Thoracic aorta (tissue), 2 donors: ENCODE results near the gene MAPKAPK5. TPM values are rescaled to one million over a fixed set of nuclear protein-coding genes. Genes with fewer than 3 reads are reported as not detected.

Experiments
- ATAC-seq: fragments of 150-250 bp; one replicate; pipeline ENCODE4 v1.8.0; 2017; ENCODE audit warnings: low read depth; ENCODE audit not compliant: insufficient number of reproducible peaks, low FRiP score
- DNase-seq: peaks from one replicate; pipeline ENCODE4 v3.0.0-alpha.2; 2020; ENCODE audit warnings: low spot score
- H3K27ac ChIP-seq, 2 donors: fragments of 200-600 bp; sonication (generic); 1 replicate in 1 of 2; 2 replicates in 1 of 2; pipeline ENCODE4 v1.5.1; 2016; ENCODE audit warnings: mild to moderate bottlenecking in 2 of 2, moderate library complexity in 2 of 2
- H3K27me3 ChIP-seq: fragments of 200-600 bp; sonication (generic); replicated peaks from 2 replicates; pipeline ENCODE4 v1.6.0; 2016; ENCODE audit warnings: mild to moderate bottlenecking; ENCODE audit not compliant: insufficient read depth
- H3K36me3 ChIP-seq: fragments of 200-600 bp; sonication (generic); one replicate; pipeline ENCODE4 v1.5.1; 2016
- H3K4me1 ChIP-seq, 2 donors: fragments of 200-600 bp; sonication (generic); 1 replicate in 1 of 2; 2 replicates in 1 of 2; pipeline versions ENCODE4 v1.5.1 to v1.6.0; 2016; ENCODE audit warnings: low read depth in 2 of 2, mild to moderate bottlenecking in 1 of 2; ENCODE audit not compliant: control insufficient read depth in 1 of 2
- H3K4me3 ChIP-seq: fragments of 200-600 bp; sonication (generic); 2 replicates; pipeline ENCODE4 v1.5.1; 2016; ENCODE audit warnings: mild to moderate bottlenecking
- H3K9me3 ChIP-seq: fragments of 200-600 bp; sonication (generic); 2 replicates; pipeline ENCODE4 v1.5.1; 2016
- CTCF ChIP-seq: fragments of 200-600 bp; sonication (generic); IDR thresholded peaks from one replicate; pipeline ENCODE4 v1.5.1; 2019; ENCODE audit warnings: antibody characterized with exemption
- total RNA-seq, 2 donors: library from RNA; depleted of rRNA; stranded (reverse); fragments of >200 nt; gene quantifications; one replicate each; pipeline versions ENCODE4 v1.1.0 to v1.2.3, GENCODE V29; 2016

The MAPKAPK5 gene
- total RNA-seq, 2 donors from 2014 or later: 35.7 to 72.2 TPM

- Histone ChIP-seq H3K4me1 (peaks cover 0 to 8% of the 10 kb centered on the region in 2 donors), H3K4me3 (no peak overlapping the region), H3K27ac (no peak overlapping the region), H3K36me3 (peaks cover 18% of the 10 kb centered on the region), H3K9me3 (no peaks in the 10 kb centered on the region), H3K27me3 (no peaks in the 10 kb centered on the region)
- DNase-seq (no peak), ATAC-seq (no peak)
- no peak for TF ChIP-seq CTCF
Observed at GRCh38 chr12:111867531-111867930, 25.5 kb downstream of the MAPKAPK5 start.

GRCh38 chr12:111868676-111869588 is 26.9 kb downstream of the MAPKAPK5 start:
- Histone ChIP-seq H3K36me3 (peaks cover 27% of the 10 kb centered on the region), H3K4me1 (peaks cover 0 to 8% of the 10 kb centered on the region in 2 donors), H3K9me3 (no peaks in the 10 kb centered on the region), H3K27me3 (no peaks in the 10 kb centered on the region), H3K4me3 (no peak overlapping the region), H3K27ac (no peak overlapping the region)
- no peak for TF ChIP-seq CTCF
- no peak for DNase-seq
- ATAC-seq: no peak

GRCh38 chr12:111869671-111870070 is 27.6 kb downstream of the MAPKAPK5 start:
- Histone ChIP-seq H3K4me3 (no peak overlapping the region), H3K27ac (no peak overlapping the region), H3K4me1 (peaks cover 0 to 8% of the 10 kb centered on the region in 2 donors), H3K36me3 (peaks cover 27% of the 10 kb centered on the region), H3K27me3 (no peaks in the 10 kb centered on the region), H3K9me3 (no peaks in the 10 kb centered on the region)
- ATAC-seq (no peak), DNase-seq (no peak)
- TF ChIP-seq CTCF: no peak

GRCh38 chr12:111870216-111870615 is 28.2 kb downstream of the MAPKAPK5 start:
- no peak for DNase-seq
- Histone ChIP-seq H3K9me3 (no peaks in the 10 kb centered on the region), H3K4me1 (peaks cover 0 to 8% of the 10 kb centered on the region in 2 donors), H3K36me3 (peaks cover 27% of the 10 kb centered on the region), H3K27ac (no peak overlapping the region), H3K27me3 (no peaks in the 10 kb centered on the region), H3K4me3 (no peak overlapping the region)
- no peak for ATAC-seq
- no peak for TF ChIP-seq CTCF

GRCh38 chr12:111870706-111871105 is 28.7 kb downstream of the MAPKAPK5 start:
- peaks cover 0 to 8% of the 10 kb centered on the region in 2 donors for H3K4me1 ChIP-seq
- ATAC-seq (no peak), DNase-seq (no peak)
- no peaks in the 10 kb centered on the region for H3K9me3 ChIP-seq
- H3K27me3 ChIP-seq: no peaks in the 10 kb centered on the region
- no peak overlapping the region for H3K27ac ChIP-seq
- H3K36me3 ChIP-seq: peaks cover 27% of the 10 kb centered on the region
- TF ChIP-seq CTCF: no peak
- no peak overlapping the region for H3K4me3 ChIP-seq
